GM12892 (cell line): ENCODE data around the gene DNAJC5.

Experiments used
- POLR2A ChIP-seq: IDR thresholded peaks from 2 replicates; pipeline ENCODE4 v1.6.1; 2011; ENCODE audit warnings: low read depth, low read length, control low read depth
- POLR2AphosphoS5 ChIP-seq: IDR thresholded peaks from 2 replicates; pipeline ENCODE4 v1.6.1; 2011; ENCODE audit warnings: low read depth, low read length, control low read depth
- TAF1 ChIP-seq: IDR thresholded peaks from 2 replicates; pipeline ENCODE4 v1.6.1; 2011; ENCODE audit warnings: low read depth, mild to moderate bottlenecking, control low read depth, low read length, borderline replicate concordance

DNA sequence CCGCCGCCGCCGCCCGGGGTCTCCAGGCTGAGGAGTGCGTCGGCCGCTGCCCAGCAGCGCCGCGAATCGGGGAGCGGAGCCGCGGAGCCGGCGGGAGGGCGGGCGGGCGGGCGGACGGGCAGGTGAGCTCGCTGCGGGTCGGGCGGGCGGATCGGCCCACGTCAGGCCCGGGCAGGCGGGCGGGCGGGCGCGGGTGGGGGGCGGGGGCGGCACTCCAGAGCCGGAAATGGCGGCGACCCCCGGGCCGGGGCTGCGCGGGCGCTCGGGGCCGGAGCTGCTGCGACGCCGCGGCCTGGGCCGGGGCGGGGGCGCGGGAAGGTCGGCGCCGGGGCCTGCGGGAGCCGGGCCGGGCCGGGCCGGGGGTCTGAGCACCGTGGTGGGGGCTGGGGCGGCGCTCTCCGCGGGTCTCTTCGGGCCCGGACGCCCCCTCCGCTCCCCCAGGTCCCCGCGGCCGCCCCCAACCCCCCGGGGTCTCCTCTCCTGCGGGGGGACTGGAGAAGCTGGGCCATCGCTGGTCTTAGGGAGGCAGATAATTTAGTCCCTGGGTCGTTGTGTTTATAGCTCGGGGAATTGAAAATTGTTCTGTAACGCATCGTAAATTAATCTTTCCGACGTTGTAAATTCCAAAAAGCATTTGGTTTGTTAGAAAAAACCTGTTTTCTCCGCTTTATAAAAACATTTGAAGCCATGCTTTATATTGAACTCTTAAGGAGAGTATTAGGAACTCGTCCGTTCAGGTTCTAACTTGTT, 451 bp downstream of the DNAJC5 start:
- no peak for TF ChIP-seq POLR2A
- TF ChIP-seq POLR2AphosphoS5, result no peak
- no peak for TF ChIP-seq TAF1
